ENCODE measurements around the gene MYO16. TPM values are rescaled to one million over a fixed set of nuclear protein-coding genes. Genes with fewer than 3 reads are reported as not detected.

The MYO16 gene
- total RNA-seq, 1 donor from 2014 or later, result not detected

GRCh38 chr13:108680011-108680410 is 50.6 kb downstream of the MYO16 start:
- H3K27me3 Mint-ChIP-seq, result no peaks in the 10 kb centered on the region

GRCh38 chr13:108681986-108682575 is 52.7 kb downstream of the MYO16 start:
- Mint-ChIP-seq H3K9me3 (no peaks in the 10 kb centered on the region), H3K27ac (no peak overlapping the region), H3K4me3 (no peak overlapping the region), H3K4me1 (no peaks in the 10 kb centered on the region), H3K36me3 (ENCODE audit: low read depth) (no peaks in the 10 kb centered on the region), H3K27me3 (no peaks in the 10 kb centered on the region)
- DNase-seq, result no peak
- intact Hi-C loops (cut with micrococcal nuclease), result no loop called here

More at GRCh38 chr13:108680011-108680410, 50.6 kb downstream of the MYO16 start:
- Mint-ChIP-seq H3K36me3 (ENCODE audit: low read depth) (no peaks in the 10 kb centered on the region), H3K9me3 (no peaks in the 10 kb centered on the region), H3K4me1 (no peaks in the 10 kb centered on the region), H3K4me3 (no peak overlapping the region), H3K27ac (no peak overlapping the region)
- no peak for DNase-seq
- intact Hi-C loops (cut with micrococcal nuclease), result no loop called here

- DNase-seq, result no peak
- Mint-ChIP-seq H3K4me3 (no peak overlapping the region), H3K36me3 (ENCODE audit: low read depth) (no peaks in the 10 kb centered on the region), H3K27ac (no peak overlapping the region), H3K4me1 (no peaks in the 10 kb centered on the region), H3K27me3 (no peaks in the 10 kb centered on the region), H3K9me3 (no peaks in the 10 kb centered on the region)
- intact Hi-C loops (cut with micrococcal nuclease), result no loop called here
Measured at GRCh38 chr13:108682714-108683113, 53.3 kb downstream of the MYO16 start.

GRCh38 chr13:108686027-108686426 is 56.6 kb downstream of the MYO16 start:
- Mint-ChIP-seq H3K27ac (no peak overlapping the region), H3K4me3 (no peak overlapping the region), H3K27me3 (no peaks in the 10 kb centered on the region), H3K36me3 (ENCODE audit: low read depth) (no peaks in the 10 kb centered on the region), H3K9me3 (no peaks in the 10 kb centered on the region), H3K4me1 (no peaks in the 10 kb centered on the region)
- intact Hi-C loops (cut with micrococcal nuclease), result no loop called here
- DNase-seq, result no peak

GRCh38 chr13:108690726-108691125 is 61.3 kb downstream of the MYO16 start:
- intact Hi-C loops (cut with micrococcal nuclease), result no loop called here
- H3K9me3 Mint-ChIP-seq, result no peaks in the 10 kb centered on the region
- no peak for DNase-seq
- H3K4me1 Mint-ChIP-seq, result no peaks in the 10 kb centered on the region
- no peak overlapping the region for H3K27ac Mint-ChIP-seq
- H3K4me3 Mint-ChIP-seq, result no peak overlapping the region
- H3K36me3 Mint-ChIP-seq (ENCODE audit: low read depth), result no peaks in the 10 kb centered on the region
- H3K27me3 Mint-ChIP-seq, result no peaks in the 10 kb centered on the region

- H3K9me3 Mint-ChIP-seq, result no peaks in the 10 kb centered on the region
- DNase-seq, result no peak
Measured at GRCh38 chr13:108700422-108701170, 71.2 kb downstream of the MYO16 start.

GRCh38 chr13:108702171-108702570 is 72.8 kb downstream of the MYO16 start:
- no peak for DNase-seq
- Mint-ChIP-seq H3K4me3 (no peak overlapping the region), H3K36me3 (ENCODE audit: low read depth) (no peaks in the 10 kb centered on the region), H3K9me3 (no peaks in the 10 kb centered on the region), H3K4me1 (no peaks in the 10 kb centered on the region), H3K27ac (no peak overlapping the region), H3K27me3 (no peaks in the 10 kb centered on the region)
- intact Hi-C loops (cut with micrococcal nuclease), result no loop called here

More at GRCh38 chr13:108700422-108701170, 71.2 kb downstream of the MYO16 start:
- Mint-ChIP-seq H3K36me3 (ENCODE audit: low read depth) (no peaks in the 10 kb centered on the region), H3K4me1 (no peaks in the 10 kb centered on the region), H3K27ac (no peak overlapping the region), H3K4me3 (no peak overlapping the region), H3K27me3 (no peaks in the 10 kb centered on the region)
- intact Hi-C loops (cut with micrococcal nuclease), result no loop called here

- Mint-ChIP-seq H3K9me3 (no peaks in the 10 kb centered on the region), H3K27me3 (no peaks in the 10 kb centered on the region), H3K4me3 (no peak overlapping the region), H3K36me3 (ENCODE audit: low read depth) (no peaks in the 10 kb centered on the region), H3K4me1 (no peaks in the 10 kb centered on the region), H3K27ac (no peak overlapping the region)
- intact Hi-C loops (cut with micrococcal nuclease), result no loop called here
- no peak for DNase-seq
Measured at GRCh38 chr13:108705031-108705430, 75.6 kb downstream of the MYO16 start.

- Mint-ChIP-seq H3K9me3 (no peaks in the 10 kb centered on the region), H3K4me3 (no peak overlapping the region), H3K36me3 (ENCODE audit: low read depth) (no peaks in the 10 kb centered on the region), H3K27me3 (no peaks in the 10 kb centered on the region), H3K4me1 (no peaks in the 10 kb centered on the region), H3K27ac (no peak overlapping the region)
- intact Hi-C loops (cut with micrococcal nuclease), result no loop called here
- DNase-seq, result no peak
Measured at GRCh38 chr13:108707584-108707983, 78.2 kb downstream of the MYO16 start.

GRCh38 chr13:108708921-108709320 is 79.5 kb downstream of the MYO16 start:
- no peaks in the 10 kb centered on the region for H3K36me3 Mint-ChIP-seq (ENCODE audit: low read depth)
- no peaks in the 10 kb centered on the region for H3K9me3 Mint-ChIP-seq
- H3K27me3 Mint-ChIP-seq, result no peaks in the 10 kb centered on the region
- no peaks in the 10 kb centered on the region for H3K4me1 Mint-ChIP-seq
- no peak for DNase-seq
- no peak overlapping the region for H3K4me3 Mint-ChIP-seq
- H3K27ac Mint-ChIP-seq, result no peak overlapping the region
- intact Hi-C loops (cut with micrococcal nuclease), result no loop called here

- H3K4me3 Mint-ChIP-seq, result no peak overlapping the region
- H3K27me3 Mint-ChIP-seq, result no peaks in the 10 kb centered on the region
- H3K4me1 Mint-ChIP-seq, result no peaks in the 10 kb centered on the region
- no peaks in the 10 kb centered on the region for H3K36me3 Mint-ChIP-seq (ENCODE audit: low read depth)
- DNase-seq, result no peak
- H3K27ac Mint-ChIP-seq, result no peak overlapping the region
- intact Hi-C loops (cut with micrococcal nuclease), result no loop called here
- H3K9me3 Mint-ChIP-seq, result no peaks in the 10 kb centered on the region
Measured at GRCh38 chr13:108711386-108711785, 82.0 kb downstream of the MYO16 start.

- Mint-ChIP-seq H3K4me3 (no peak overlapping the region), H3K4me1 (no peaks in the 10 kb centered on the region), H3K27me3 (no peaks in the 10 kb centered on the region), H3K27ac (no peak overlapping the region), H3K36me3 (ENCODE audit: low read depth) (no peaks in the 10 kb centered on the region), H3K9me3 (no peaks in the 10 kb centered on the region)
- DNase-seq, result no peak
- intact Hi-C loops (cut with micrococcal nuclease), result no loop called here
Measured at GRCh38 chr13:108725471-108725870, 96.1 kb downstream of the MYO16 start.

- intact Hi-C loops (cut with micrococcal nuclease), result no loop called here
- Mint-ChIP-seq H3K9me3 (no peaks in the 10 kb centered on the region), H3K36me3 (ENCODE audit: low read depth) (no peaks in the 10 kb centered on the region), H3K4me1 (no peaks in the 10 kb centered on the region), H3K4me3 (no peak overlapping the region), H3K27me3 (no peaks in the 10 kb centered on the region), H3K27ac (no peak overlapping the region)
- no peak for DNase-seq
Measured at GRCh38 chr13:108728370-108728769, 99.0 kb downstream of the MYO16 start.

- intact Hi-C loops (cut with micrococcal nuclease), result no loop called here
- no peaks in the 10 kb centered on the region for H3K36me3 Mint-ChIP-seq (ENCODE audit: low read depth)
- H3K4me3 Mint-ChIP-seq, result no peak overlapping the region
- H3K27me3 Mint-ChIP-seq, result no peaks in the 10 kb centered on the region
- no peaks in the 10 kb centered on the region for H3K9me3 Mint-ChIP-seq
- no peak for DNase-seq
- H3K27ac Mint-ChIP-seq, result no peak overlapping the region
- H3K4me1 Mint-ChIP-seq, result no peaks in the 10 kb centered on the region
Measured at GRCh38 chr13:108733022-108733560, 103.7 kb downstream of the MYO16 start.

Data from activated CD4-positive, alpha-beta T cell treated with anti-CD3 and anti-CD28 coated beads, Interleukin-2, amount 10 ng/mL, durations not matched to agents 24 days and 14 days (primary cell).